ENCODE measurements around the gene ANKS1B.
"Not testable (repeated sequence)": the region's sequence is repeated elsewhere in the genome, so short reads cannot be mapped to it uniquely, and the experiment has no call there.

Gene ANKS1B

DNA sequence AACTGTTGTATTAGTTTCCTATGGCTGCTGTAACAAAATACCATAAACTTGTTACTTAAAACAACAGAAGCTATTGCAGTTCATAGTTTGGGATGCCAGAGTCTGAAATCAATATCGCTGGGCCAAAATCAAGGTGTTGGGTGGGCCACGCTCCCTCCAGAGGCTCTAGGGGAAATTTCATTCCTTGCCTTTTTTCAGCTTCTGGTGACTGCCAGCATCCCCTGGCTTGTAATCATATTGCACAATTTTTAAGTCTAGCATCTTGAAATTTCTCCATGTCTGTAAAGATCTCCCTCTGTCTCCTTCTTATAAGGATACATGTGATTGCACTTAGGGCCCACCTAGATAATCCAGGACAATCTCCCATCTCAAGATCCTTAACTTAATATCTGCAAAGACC, 386.0 kb downstream of the ANKS1B start:
- DNase-seq (ENCODE audit: low read depth in 3 of 3): no peak

DNA sequence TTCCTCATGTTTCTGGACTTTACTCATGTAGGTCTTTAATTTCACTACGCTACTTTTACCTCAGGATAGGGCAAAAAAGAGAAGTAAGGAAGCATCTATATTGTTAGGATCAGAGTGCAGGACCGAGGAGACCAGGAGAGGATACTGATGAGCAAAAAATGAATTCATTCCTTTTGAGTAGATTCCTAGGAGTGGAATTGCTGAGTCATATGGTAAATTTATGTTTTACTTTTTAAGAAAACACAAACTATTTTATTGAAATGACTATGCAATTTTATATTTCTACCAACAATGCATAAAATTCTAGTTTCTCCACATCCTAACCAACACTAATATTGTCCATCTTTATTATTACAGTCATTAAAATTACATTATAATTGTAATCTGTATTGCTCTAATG, 388.0 kb downstream of the ANKS1B start:
- no peak for DNase-seq (ENCODE audit: low read depth in 3 of 3)

DNA sequence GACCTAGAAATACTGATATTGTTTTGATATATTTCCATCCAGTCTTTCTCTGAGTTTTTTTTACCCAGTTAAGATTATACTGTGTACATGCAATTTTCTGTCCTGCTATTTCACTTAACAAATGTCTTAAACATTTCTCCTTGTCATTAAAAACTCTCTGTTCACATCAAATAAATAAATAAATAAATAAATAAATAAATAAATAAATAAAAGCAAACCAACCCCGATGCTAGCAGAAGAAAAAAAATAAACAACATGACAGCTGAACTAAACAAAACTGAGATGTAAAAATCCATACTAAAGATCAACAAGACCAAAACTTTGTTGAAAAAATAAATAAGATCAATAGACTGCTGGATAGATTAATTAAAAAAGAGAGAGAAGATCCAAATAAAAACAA, 407.6 kb downstream of the ANKS1B start:
- not testable (repeated sequence) for DNase-seq (ENCODE audit: low read depth in 3 of 3)

DNA sequence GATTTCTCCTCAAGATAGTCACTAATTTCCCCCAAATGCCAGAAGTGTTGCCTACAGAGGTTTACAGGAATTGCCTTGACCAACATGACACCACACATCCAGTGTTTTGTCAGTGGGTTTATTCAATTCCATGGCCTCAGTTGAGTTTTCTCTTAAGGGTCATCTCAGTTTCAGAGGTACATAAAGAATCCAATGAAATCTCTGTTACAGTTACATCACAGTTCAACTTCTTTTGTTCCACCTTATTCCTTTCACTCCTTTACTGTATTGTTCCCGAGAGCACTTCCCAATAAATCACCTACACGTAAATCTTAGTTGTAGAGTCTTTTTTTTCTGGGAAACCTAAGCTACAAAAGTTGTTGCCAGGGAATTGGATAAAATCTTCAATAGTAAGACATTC, 410.8 kb downstream of the ANKS1B start:
- no peak for DNase-seq (ENCODE audit: low read depth in 3 of 3)

DNA sequence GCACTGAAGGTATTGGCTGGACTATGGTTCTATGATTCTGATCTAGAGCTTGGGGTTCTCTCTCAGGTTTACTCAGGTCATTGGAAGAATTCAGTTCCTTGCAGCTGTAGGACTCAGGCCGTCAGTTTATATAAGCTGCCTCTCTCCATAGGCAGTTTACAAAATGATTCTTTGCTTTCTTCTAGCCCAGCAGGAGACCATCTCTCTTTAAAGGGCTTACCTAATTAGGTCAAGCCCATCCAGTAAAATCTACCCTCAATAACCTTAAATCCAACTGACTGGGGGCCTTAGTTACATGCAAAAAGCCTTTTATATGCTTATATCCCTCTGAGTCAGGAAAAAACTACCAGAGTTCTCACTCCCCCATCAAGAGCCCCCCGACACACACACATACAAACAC, 417.7 kb downstream of the ANKS1B start:
- DNase-seq (ENCODE audit: low read depth in 3 of 3): no peak

DNA sequence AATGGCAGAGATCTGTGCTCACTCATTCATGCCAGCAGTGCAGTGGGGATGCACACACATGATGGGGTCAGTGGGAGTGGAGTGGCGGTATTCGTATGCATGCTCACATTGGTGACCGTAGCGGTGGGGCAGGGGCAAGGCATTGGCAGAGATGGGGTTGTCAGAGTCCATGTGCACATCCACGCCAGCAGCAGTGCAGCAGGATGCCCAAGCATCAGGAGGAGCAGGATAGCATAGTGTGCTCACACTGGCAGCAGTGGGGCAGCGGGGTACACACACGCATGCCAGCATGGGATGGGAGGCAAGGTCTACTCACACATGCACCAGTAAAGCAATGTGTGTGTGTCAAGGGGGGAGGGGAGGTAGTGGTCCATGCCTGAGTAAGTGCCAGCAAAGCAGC, 426.6 kb downstream of the ANKS1B start:
- no peak for DNase-seq (ENCODE audit: low read depth in 3 of 3)

DNA sequence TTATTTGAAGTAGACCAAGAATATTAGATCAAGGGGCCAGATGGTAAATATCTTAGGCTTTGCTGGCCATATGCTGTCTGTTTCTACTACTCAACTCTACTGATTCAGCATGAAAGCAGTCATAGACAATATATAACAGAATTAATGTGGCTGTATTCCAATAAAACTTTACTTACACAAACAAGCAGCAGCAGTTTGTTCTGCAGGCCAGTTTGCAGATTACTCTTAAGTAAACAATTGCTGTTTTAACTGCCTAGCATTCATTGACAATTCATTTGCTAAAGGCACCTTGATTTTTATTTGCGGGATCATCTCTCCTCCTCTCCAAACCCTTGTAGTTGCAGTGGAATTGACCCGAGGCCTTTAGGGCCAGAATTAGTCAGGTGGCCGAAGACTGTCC, 431.3 kb downstream of the ANKS1B start:
- DNase-seq (ENCODE audit: low read depth in 3 of 3): no peak

DNA sequence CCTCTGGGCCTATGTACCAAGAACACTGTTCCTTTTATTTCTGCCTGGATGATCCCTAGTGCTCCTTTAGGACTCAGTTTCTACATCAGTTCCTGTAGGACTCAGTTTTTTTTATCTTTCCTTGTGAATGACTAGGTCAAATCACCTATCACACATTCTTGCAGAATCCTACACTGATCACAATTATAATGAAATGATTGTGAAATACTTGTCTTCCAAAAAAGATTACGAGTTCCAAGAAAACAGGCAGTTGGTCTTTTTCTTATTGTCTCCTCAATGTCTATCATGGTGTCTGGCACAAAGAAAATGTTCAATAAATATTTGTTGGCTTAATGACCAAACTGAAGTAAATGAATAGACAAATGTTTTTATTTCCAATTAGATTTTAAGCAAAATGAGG, 432.7 kb downstream of the ANKS1B start:
- DNase-seq (ENCODE audit: low read depth in 3 of 3): no peak

DNA sequence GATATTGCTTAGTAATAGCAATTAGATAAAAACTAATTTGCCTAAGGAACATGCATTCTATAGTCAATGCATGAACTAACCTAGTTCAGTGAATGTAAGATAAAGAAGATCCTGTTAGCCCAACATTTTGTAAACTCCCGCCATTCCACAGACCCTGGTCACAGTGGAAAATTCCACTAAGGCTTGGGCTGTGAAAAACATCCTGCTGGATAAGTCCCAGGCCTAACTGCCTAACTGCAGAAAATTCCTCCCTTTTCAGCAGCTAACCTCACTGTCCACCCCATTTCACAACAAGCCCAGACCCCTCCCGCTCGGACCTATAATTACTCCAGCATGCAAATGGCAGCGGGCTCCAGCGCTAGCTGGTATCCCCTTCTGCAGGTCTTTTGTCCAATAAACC, 435.1 kb downstream of the ANKS1B start:
- DNase-seq (ENCODE audit: low read depth in 3 of 3): no peak

DNA sequence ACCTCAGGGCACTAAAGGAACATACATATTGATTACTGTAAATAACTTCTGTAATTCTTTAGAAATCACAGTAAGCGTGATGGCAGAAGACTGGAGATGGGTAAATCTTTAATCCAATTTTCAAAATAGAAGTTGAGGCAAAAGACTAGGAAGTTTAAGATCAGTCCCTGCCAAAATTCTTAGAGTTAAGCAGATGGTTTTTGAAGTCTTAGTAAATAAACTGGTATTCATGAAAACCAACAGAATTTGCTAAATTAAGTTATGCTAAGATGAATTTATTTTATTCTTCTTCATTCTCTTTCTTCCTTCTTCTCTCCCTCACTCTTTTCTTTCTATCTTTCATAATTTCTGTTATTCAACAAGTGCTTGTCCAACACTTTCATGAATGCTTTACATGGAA, 435.5 kb downstream of the ANKS1B start:
- DNase-seq (ENCODE audit: low read depth in 3 of 3): no peak

DNA sequence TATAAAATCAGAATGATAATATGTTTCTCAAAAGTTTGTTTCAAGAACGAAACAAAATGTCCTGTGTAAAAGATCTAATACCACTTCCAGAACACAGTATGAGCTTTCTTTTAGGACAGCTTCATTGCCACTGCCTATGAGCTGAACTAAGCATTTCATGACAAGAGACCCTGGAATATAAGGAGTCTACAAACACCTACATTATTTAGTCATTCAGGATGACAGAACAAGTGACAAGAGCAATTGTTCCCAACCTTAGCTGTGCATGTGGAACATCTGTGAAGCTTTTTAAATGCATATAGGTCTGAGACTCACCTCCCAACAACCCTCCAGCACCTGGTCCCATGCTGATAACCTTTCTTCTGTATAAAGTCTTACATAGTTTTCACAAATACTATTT, 440.3 kb downstream of the ANKS1B start:
- no peak for DNase-seq (ENCODE audit: low read depth in 3 of 3)

DNA sequence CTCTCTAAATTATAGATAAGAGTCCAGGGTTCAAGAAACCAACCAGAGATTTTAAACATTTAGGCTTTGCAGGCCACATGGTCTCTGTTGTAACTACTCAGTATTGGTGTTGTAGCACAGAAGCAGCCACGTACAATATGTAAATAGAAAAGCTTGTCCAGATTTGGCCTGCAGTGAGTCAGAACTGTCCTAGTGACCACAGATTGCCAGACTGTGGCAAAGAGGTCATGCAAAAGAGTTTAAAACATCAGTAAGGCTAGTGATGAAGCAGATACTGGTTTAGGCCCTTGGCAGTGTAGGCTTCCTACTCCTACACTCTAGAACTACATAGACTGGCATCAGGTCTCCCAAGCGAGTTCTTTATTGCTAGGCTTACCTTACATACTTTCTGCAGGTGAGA, 454.8 kb downstream of the ANKS1B start:
- DNase-seq (ENCODE audit: low read depth in 3 of 3): no peak

DNA sequence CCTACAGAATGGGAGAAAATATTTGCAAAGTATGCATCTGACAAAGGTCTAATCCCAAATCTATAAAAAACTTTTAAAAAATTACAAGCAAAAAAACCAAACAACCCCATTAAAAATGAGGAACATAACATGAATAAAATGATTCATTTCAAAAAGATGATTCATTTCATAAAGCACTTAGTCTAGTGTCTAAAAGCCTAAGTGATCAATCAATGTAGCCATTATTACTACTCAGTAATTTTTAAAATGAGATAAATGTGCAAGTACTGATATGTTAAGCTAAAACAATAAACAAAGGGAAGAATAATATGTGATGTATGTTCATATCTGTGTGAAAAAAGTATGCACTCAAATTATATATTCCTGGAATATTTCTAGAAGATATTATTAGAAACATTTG, 456.3 kb downstream of the ANKS1B start:
- DNase-seq (ENCODE audit: low read depth in 3 of 3): no peak

DNA sequence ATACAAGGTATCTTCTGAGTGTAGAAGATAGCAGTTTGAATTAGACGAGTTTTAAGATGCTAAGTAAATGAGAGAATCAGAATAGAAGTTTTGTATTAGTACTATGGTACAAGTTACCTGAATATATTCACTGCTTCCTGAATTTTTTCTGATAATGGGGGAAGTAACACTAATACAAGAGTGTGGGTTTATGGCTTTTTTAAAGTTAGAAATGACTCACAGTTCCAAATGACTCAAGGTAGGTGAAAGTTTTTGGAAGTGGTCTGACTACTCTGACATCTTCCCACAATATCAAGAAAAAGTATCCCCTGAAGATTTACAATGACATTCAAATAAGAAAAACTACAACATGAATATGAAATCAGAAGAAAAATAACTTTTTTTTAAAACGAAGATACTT, 460.9 kb downstream of the ANKS1B start:
- no peak for DNase-seq (ENCODE audit: low read depth in 3 of 3)

DNA sequence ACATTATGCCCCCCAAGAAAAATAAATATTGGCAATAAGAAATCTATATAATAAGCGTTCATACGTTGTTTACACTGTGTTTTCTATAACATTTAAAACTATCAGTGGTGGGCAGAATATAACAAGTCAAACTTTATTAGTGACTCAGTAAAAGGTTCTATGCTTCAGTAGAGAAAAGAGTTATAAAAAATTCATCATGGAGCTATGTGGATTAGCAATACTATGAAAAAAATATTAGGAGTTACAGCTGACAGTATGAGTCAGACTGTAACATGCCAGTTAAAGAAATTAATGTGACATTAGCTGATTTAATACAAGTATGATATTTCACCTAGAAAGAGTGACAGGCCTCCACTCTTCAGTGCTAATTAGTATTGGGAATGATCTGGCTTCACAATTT, 462.3 kb downstream of the ANKS1B start:
- no peak for DNase-seq (ENCODE audit: low read depth in 3 of 3)

DNA sequence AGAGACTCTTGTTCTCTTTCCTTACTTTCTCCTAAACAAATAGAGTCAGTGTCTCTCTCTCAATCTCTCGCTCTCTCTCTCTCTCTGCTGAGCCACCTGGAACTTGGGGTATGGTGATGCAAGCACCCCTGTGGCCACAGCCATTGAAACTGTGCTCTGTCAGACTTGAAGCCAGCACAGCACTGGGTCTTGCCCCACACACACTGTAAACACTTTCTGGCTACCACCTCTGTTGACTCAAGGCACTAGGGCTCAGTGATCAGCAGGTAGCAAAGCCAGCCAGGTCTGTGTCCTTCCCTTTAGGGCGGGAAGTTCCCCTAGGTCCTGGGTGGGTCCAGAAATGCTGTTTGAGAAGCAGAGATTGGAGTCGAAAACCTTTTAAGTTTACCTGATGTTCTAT, 463.1 kb downstream of the ANKS1B start:
- no peak for DNase-seq (ENCODE audit: low read depth in 3 of 3)

DNA sequence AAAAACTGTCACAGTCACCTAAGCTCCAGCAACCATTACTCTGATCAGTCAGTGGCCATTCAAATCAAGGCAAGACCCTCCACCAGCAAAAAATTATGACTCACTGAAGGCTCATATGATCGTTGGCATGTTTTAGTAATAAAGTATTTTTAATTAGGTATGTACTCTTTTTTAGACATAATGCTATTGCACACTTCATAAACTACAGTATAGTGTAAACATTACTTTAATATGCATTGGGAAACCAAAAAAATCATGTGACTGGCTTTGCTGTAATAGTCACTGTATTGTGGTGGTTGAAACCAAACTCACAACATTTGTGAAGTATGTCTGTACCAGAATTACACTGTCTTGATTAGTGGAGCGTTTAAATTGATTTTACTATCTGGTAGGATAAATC, 471.7 kb downstream of the ANKS1B start:
- no peak for DNase-seq (ENCODE audit: low read depth in 3 of 3)

DNA sequence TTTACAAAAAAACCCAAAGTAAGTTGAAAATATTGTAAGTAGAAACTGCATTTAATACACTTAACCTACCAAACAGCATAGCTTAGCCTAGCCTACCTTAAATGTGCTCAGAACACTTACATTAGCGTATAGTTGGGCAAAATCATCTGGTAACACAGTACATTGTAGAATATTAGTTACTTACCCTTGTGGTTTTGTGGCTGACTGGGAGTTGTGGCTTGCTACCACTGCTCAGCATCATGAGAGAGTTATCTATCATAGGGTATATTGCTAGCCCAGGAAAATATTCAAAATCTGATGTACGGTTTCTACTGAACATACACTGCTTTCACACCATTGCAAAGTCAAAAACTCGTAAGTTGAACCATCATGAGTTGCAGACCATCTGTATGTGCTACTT, 478.9 kb downstream of the ANKS1B start:
- no peak for DNase-seq (ENCODE audit: low read depth in 3 of 3)

DNA sequence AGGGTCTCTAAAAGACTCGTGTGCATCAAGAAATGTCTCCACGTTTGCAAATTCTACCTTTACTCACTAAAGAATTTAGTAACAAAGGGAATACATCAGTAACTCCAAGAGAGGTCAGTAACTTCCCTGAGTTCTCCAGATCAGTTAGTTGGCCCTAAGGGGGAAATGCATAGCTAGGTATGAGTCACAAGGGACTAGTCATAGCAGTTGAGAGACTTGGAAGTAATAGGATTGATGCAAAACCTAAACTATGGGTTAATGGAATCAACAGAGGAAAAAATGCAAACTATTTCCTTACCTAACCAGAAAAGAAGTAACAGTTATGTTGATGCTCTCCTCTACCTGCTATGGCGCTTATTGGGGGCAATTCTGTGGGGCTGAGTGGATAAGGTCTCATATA, 486.0 kb downstream of the ANKS1B start:
- no peak for DNase-seq (ENCODE audit: low read depth in 3 of 3)

DNA sequence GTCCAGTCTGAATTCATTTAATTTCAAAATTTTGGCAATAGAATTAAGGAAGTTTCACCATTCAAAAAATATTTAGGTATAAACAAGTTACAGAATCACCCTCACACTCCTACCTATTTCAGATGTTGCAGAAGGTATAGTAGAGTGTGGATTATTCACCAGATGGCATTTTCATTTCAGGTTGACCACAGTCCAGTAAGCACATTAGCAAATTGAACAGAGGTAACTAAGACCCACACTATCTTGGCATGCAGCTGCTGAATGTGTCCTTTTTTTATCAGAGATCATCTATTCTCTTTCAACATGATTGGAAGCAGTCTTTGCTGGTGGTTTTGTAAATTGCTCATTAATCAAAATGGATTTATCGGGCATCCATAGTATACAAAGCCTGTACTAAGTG, 488.9 kb downstream of the ANKS1B start:
- DNase-seq (ENCODE audit: low read depth in 3 of 3): no peak

DNA sequence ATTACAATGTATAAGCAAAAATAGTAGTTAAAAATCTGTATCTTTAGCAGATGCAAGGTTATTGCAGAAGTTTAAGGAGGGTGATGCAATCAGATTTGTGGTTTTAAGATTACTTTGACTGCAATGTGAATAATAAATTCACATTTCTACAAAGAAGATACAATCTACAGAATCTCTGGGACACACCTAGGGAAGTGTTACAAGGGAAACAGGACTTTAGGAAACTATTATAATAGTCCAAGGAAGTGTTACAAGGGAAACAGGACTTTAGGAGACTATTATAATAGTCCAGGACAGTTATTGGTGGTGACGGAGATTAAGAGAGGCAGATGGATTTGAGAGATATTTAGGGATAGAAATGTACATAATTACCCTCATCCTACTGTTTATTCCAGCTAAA, 491.5 kb downstream of the ANKS1B start:
- DNase-seq (ENCODE audit: low read depth in 3 of 3): no peak

DNA sequence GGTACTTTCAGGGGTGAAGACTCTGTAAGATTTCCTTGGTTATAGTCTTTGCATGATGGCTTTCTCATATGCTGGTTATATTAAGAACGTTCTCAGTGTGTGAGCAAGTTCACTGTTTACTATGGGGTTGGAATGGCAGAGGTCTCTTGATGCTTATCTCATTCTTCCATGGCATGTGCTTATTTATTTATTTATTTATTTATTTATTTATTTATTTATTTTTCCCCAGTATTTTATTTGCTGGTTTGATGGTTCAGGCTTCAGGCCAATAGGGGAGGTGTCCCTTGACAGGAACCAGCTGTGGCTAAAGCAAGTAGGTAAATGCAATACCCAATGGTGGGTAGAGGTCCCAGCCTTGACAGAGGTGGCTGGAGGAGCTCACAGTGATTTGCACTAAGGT, 498.5 kb downstream of the ANKS1B start:
- DNase-seq (ENCODE audit: low read depth in 3 of 3): no peak

DNA sequence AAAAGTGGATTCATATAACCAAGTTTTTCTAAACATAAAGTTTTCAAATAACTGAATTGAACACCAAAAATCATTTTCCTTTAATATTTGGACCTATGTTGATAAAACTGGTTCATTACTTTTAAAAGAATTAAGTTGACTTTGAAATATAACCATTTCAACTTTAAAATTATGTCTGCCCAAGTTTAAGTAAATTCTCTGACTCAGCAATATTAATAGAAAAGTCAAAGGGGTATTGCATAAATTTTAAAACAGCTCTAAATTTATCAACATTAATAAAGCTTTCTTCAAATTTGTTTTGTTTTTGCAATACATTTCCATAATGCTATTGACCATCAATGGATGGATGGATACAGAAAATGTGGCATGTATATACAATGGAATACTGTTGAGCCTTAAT, 505.6 kb downstream of the ANKS1B start:
- no peak for DNase-seq (ENCODE audit: low read depth in 3 of 3)

DNA sequence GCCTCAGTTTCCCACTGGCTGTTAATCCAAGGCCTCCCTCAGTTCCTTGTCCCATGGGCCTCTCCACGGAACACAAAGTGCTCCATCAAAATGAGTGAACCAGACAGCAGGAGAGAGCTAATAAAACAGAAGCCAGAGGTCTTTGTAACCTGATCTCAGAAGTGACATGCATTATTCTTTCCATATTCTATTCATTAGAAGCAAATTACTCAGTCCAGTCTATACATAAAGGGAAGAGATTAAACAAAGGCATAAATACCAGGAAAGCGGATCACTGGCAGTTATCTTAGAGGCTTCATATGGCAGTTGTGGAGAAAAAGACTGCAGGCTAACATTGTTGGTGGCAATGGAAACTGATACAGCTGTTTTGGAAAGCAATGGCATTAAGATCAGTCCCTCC, 507.8 kb downstream of the ANKS1B start:
- DNase-seq (ENCODE audit: low read depth in 3 of 3): no peak

DNA sequence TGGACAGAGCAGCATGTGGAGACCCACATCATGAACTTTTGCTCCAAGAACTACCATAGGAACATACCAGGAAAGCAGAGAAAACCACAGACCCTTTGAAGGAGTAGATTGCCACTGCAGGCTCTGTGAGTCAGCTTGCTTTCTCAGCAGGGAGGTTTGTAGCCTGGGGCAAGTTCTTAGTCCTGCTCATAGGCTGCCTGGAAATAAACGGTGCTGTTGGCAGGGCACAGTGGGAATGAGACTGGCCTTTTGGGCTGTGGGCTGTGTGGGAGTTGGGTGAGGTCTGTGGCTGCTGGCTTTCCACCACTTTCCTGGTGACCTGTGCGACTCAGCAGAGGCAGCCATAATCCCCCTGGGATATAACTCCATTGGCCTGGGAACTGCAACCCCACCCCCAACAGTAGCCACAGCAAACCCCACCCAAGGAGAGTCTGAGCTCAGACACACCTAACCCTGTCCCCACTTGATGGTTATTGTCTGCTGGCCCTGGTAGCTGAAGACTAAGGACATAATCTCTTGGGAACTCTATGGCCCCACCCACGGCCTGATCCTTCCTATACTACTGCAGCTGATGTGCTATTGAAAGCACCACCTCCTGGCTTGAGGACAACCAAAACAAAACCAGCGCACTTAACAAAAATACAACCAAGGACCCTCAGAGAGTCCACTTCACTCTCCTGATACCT, 529.2 kb downstream of the ANKS1B start:
- no peak for DNase-seq (ENCODE audit: low read depth in 3 of 3)

Data from stimulated activated CD4-positive, alpha-beta T cell treated with anti-CD3 and anti-CD28 coated beads, TNF-alpha, amount 100 ng/mL, for 4 hours (primary cell).